Colon (tissue), 2 donors: Measurements from ENCODE around the gene EVA1C.
"Not testable (repeated sequence)": the region's sequence is repeated elsewhere in the genome, so short reads cannot be mapped to it uniquely, and the experiment has no call there.

Source experiments
- FAIRE-seq: peaks from 2 replicates; lab custom pipeline; 2012; peaks lifted over from hg19 to GRCh38; lab: Jason Lieb, UNC
- donor health status: control.
- donor health status: control.

EVA1C gene

GRCh38 chr21:32499249-32500055 lies 86.9 kb downstream of the EVA1C start:
- FAIRE-seq, result no peak

- not testable (repeated sequence) for FAIRE-seq
Observed at GRCh38 chr21:32503641-32504040, 91.1 kb downstream of the EVA1C start.

- FAIRE-seq, result not testable (repeated sequence)
Observed at GRCh38 chr21:32505767-32506166, 93.3 kb downstream of the EVA1C start.

DNA sequence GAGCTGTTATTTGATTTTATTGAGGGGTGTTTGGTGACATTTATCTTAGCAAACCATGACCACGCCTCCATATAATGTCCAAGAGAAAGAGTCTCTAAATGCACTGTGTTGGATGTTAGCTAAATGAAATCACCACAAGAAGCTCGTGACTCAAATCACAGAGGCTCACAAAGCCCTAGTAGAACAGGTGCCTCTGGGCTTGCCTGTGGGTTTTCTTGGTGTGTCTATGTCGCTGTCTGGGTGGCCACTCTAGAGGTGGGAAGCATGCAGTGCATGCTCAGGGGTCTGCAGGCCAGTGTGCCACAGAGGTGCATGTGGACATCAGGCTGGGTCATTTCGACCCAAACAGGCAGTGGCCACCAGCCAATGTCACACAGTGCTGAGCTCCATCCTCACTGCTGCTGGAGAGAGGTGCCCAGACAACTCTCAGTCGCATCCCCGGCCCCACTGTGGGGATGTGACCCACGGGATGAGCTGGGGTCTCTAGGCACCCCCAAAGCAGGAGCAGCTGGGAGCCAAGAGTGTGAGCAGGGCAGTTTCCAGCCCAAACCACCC lies 94.0 kb downstream of the EVA1C start:
- FAIRE-seq, result not testable (repeated sequence)

DNA sequence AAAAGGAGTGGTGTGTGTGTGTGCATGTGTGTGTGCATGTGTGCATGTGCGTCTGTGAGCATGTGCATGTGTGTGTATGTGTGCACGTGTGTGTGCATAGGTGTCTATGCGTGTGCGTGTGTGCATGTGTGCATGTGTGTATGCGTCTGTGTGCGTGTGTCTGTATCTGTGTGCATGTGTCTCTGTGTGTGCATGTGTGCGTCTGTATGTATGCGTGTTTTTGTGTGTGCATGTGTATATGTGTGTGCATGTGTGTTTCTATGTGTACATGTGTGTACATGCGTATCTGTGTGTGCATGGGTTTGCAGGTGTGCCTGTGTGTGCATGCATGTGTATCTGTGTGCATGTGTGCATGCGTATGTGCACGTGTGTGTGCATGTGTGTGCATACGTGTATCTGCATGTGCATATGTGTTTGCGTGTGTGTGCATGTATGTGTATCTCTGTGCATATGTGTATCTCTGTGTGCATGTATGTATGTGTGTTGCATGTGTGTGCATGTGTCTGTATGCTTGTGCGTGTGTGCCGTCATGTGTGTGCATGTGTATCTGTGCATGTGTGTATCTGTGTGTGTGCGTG lies 94.9 kb downstream of the EVA1C start:
- no peak for FAIRE-seq

GRCh38 chr21:32508036-32508435 lies 95.5 kb downstream of the EVA1C start:
- FAIRE-seq, result not testable (repeated sequence)

- FAIRE-seq, result no peak
Observed at GRCh38 chr21:32508558-32508957, 96.1 kb downstream of the EVA1C start.

- FAIRE-seq, result not testable (repeated sequence)
Observed at GRCh38 chr21:32508975-32509374, 96.5 kb downstream of the EVA1C start.

DNA sequence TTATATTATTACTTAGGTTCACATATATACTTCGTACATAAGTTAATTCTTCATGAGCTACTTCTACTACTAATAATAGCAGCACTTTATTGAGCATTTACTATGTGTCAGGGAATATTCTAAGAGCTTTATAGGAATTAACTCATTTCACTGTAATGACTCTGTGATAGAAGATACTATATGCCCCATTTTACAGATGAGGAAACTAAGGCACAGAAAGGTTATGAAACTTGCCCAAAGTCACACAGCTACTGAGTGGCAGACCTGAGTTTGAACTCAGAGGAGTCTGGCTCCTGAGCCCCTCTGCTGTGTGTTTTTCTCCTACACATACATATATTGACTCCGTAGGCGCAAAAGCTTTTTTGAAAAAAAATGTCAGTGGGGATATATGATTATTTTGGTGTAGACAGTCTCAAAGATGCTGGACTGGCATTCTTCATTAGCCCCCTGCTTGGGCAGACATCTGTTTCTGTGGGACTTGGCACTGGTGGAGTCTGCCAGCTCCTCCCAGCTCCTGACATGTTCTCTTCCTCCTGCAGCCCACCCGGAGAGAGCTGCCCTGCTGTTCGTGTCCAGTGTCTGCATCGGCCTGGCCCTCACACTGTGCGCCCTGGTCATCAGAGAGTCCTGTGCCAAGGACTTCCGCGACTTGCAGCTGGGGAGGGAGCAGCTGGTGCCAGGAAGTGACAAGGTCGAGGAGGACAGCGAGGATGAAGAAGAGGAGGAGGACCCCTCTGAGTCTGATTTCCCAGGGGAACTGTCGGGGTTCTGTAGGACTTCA lies 102.0 kb downstream of the EVA1C start:
- FAIRE-seq, result no peak

DNA sequence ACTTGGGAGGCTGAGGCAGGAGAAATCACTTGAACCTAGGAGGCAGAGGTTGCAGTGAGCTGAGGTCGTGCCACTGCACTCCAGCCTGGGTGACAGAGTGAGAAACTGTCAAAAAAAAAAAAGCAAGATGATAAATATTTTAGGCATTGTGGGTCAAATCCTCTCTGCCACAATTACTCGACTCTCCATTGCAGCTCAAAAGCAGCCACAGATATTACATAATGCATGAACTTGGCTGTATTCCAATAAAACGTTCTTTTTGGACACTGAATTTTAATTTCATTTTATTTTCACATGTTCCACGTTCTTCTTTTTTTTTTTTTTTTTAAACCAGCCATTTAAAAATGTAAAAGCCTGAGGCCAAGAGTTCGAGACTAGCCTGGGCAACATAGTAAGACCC lies 103.4 kb downstream of the EVA1C start:
- FAIRE-seq, result no peak

DNA sequence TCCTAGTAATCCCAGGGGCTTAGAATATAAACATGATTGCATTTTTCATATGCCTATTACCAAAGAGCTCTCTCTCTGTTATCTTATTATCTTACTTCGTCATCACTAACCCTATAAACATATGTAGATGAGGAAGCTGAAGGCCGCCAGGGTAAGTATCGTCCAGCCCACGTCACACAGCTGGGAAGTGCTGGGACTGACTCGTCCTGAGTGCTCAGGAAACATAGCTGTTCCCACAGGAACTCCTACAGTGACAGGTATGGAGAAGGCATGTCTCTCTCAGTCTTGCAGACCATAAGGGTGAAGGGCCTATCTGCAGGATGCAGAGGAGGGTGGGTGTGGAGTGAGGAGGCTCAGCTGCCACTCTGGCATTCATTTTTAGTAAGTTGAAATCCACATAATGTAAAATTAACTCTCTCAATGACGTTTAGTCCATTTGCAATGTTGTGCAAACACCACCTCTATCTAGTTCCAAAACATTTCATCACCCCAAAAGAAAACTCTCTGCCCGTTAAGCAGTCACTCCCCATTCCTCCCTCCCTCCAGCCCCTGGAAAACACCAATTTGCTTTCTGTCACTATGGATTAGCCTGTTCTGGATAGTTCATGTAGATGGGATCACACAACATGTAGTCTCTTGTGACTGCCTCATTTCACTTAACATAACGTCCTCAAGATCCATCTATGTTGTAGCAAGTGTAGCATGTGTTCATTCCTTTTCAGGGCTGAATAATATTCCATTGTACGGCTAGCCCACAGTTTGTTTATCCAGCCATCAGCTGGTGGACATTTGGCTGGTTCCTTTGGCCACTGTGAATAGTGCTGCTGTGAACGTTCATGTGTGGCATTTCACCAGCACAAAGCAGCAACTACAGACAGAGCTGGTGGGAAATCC lies 104.5 kb downstream of the EVA1C start:
- FAIRE-seq, result no peak

- FAIRE-seq, result no peak
Observed at GRCh38 chr21:32519945-32520874, 107.7 kb downstream of the EVA1C start.

DNA sequence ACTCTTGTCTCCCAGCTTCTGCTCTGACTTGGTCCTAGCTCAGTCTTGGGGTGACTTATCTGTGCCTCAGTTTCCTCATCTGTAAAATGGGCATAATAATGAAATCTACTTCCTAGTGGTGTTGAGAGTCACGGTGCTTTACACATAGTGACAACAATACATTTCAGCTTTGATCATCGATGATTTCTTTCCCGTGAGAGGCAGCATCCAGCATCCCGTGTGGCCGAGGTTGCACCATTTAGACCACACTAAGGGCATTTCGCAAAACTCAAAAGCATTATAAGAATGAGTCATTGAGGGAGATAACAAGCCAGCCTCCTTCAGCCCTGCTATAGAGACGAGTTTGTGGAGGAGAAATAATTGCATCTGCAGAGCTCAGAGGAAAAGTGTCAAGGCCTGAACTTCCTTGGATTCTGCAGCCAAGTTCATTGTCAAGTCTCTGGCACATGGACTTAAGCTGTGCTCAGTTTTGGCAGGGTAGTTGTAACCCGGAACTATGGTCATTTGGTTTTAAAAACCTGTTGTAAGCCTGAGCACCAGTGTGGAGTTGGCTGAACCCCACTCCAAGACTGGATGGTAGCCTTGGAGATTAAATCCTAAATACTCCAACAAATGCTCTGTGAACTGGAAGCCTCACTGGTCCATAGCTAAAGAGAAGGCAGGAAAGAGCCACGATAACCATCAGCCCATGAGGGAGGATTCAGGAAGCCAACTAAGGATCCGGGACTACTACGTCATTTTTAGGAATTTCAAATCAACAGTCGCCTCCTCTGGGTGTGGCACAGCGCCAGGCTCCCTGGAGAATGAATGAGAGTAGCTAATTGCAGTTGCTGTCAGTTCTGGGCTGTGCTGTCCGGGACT lies 108.6 kb downstream of the EVA1C start:
- FAIRE-seq, result no peak

- no peak for FAIRE-seq
Observed at GRCh38 chr21:32521736-32522355, 109.3 kb downstream of the EVA1C start.

DNA sequence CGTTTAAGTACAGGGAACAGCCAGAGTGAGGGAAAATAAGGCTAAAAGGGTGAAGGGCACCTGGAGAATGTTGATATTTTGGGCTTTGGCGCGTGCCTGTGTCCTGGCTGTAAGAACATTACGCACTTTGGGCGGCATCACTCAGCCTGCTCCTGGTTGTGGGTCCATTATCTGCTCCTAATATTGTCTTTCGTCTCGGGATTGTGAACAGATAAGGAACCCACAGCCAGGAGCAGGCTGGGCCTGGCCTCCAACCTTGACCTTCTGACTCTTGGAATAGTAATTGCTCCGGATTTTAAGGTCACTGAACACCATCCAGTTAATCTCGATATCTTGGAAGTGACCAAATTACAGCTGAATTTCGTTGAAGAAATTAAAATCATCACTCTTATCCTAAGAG lies 111.0 kb downstream of the EVA1C start:
- FAIRE-seq, result no peak

DNA sequence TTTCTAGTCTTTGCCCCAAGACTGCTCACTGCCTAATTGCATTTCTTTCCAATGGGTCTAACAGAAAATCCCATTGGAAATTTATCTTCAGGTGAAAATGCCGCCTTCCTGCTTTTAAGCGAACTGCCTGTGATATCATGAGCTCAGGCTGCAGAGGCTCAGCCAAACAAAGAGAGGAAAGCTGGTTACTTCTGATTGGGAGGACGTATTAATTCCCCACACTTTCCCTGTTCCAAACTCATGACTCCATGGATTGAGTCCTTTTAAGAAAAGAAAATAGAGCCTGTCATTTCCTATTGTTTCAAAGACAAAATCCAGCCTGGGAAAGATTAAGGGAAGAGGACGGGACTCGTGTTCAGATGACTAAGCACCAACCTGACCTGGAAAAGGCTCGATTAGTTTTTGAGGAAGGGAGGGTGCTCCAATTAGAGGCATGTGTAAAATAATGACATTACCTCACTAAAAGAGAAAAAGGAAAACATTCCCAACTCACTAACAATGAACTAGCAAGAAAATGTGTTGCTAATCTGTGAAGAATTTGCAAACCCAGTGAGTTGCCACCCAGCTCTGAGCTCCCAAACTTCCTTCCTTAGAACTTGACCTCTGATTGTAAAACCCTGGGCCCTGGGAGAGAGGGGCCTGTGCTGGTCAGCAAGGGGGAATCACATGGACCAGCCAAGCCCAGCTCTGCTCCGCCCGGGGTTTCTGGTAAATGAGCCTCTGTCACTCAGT lies 111.6 kb downstream of the EVA1C start:
- FAIRE-seq, result no peak

- no peak for FAIRE-seq
Observed at GRCh38 chr21:32525282-32525681, 112.8 kb downstream of the EVA1C start.

DNA sequence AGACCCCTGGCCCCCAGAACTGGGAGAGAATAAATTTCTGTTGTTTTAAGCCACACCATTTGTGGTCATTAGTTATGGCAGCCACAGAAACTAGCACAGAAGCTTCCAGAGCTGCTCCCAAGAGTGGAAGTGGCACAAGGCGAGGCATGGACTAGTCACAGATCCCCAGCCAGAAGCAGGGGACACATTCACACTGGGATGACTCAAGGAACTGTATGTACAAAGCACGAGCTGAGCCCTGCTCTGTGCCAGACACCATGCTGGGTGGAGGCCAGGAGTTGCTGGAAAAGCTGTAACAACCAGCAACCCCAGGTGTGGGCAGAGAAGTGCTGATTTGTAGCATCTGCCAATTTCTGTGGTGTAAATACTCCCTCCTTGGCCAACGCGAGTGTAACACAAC lies 117.2 kb downstream of the EVA1C start:
- no peak for FAIRE-seq
